HPDE6-E6E7 (cell line): ENCODE measurements around the gene ANK3.
"Not testable (repeated sequence)": the region's sequence is repeated elsewhere in the genome, so short reads cannot be mapped to it uniquely, and the experiment has no call there.

Experiments used
- DNase-seq: peaks from one replicate; pipeline ENCODE4 v3.0.0; 2011; ENCODE audit warnings: missing footprints; ENCODE audit errors: extremely low spot score

Gene ANK3

GRCh38 chr10:60093317-60093716 is 296.4 kb downstream of the ANK3 start:
- DNase-seq: no peak

- no peak for DNase-seq
These were observed 302.8 kb downstream of the ANK3 start for GRCh38 chr10:60086862-60087261.

- no peak for DNase-seq
These were observed 303.3 kb downstream of the ANK3 start for GRCh38 chr10:60086421-60086820.

- DNase-seq: no peak
These were observed 306.8 kb downstream of the ANK3 start for GRCh38 chr10:60082744-60083344.

GRCh38 chr10:60082341-60082740 is 307.3 kb downstream of the ANK3 start:
- no peak for DNase-seq

GRCh38 chr10:60073781-60074656 is 315.7 kb downstream of the ANK3 start:
- DNase-seq: no peak

- no peak for DNase-seq
These were observed 316.3 kb downstream of the ANK3 start for GRCh38 chr10:60073397-60073780.

- DNase-seq: no peak
These were observed 320.4 kb downstream of the ANK3 start for GRCh38 chr10:60069311-60069710.

- no peak for DNase-seq
These were observed 339.3 kb downstream of the ANK3 start for GRCh38 chr10:60050366-60050765.

- peak; percentile 14 for DNase-seq
These were observed 341.6 kb downstream of the ANK3 start for GRCh38 chr10:60048091-60048501.

- DNase-seq: no peak
These were observed 344.1 kb downstream of the ANK3 start for GRCh38 chr10:60045571-60045970.

- no peak for DNase-seq
These were observed 344.7 kb downstream of the ANK3 start for GRCh38 chr10:60044971-60045370.

GRCh38 chr10:60044242-60044641 is 345.4 kb downstream of the ANK3 start:
- no peak for DNase-seq

- DNase-seq: no peak
These were observed 346.0 kb downstream of the ANK3 start for GRCh38 chr10:60043561-60044241.

GRCh38 chr10:60042914-60043313 is 346.8 kb downstream of the ANK3 start:
- no peak for DNase-seq

GRCh38 chr10:60042262-60042661 is 347.4 kb downstream of the ANK3 start:
- no peak for DNase-seq

GRCh38 chr10:60041489-60042133 is 348.1 kb downstream of the ANK3 start:
- DNase-seq: no peak

GRCh38 chr10:60040014-60040662 is 349.5 kb downstream of the ANK3 start:
- no peak for DNase-seq

- no peak for DNase-seq
These were observed 353.7 kb downstream of the ANK3 start for GRCh38 chr10:60035984-60036383.

- DNase-seq: not testable (repeated sequence)
These were observed 354.3 kb downstream of the ANK3 start for GRCh38 chr10:60035375-60035774.

GRCh38 chr10:60032723-60033122 is 357.0 kb downstream of the ANK3 start:
- DNase-seq: peak; percentile 57

GRCh38 chr10:60031664-60032063 is 358.0 kb downstream of the ANK3 start:
- DNase-seq: peak; percentile 43
